ENCODE results near the gene CTXND1.
A peak's percentile ranks its signal among the peaks of the same experiment; 100 is the strongest.

The CTXND1 gene

GRCh38 chr15:80155001-80155377 is 97.0 kb downstream of the CTXND1 start:
- TF ChIP-seq SPI1 (IDR thresholded peaks at IDR 0.05; ENCODE audit: borderline replicate concordance, low read depth): no peak
- Histone ChIP-seq H3K27ac (replicated peaks) (no peak overlapping the region; the same call in 1 of the 2 replicates), H3K27me3 (ENCODE audit: insufficient read depth, poor library complexity, severe bottlenecking) (no peaks in the 10 kb centered on the region), H3K4me3 (replicated peaks; ENCODE audit: insufficient read depth, low read length) (no peak overlapping the region)
- no peak for DNase-seq (ENCODE audit: low read depth in 1 of 2, low spot score in 1 of 2)

DNA sequence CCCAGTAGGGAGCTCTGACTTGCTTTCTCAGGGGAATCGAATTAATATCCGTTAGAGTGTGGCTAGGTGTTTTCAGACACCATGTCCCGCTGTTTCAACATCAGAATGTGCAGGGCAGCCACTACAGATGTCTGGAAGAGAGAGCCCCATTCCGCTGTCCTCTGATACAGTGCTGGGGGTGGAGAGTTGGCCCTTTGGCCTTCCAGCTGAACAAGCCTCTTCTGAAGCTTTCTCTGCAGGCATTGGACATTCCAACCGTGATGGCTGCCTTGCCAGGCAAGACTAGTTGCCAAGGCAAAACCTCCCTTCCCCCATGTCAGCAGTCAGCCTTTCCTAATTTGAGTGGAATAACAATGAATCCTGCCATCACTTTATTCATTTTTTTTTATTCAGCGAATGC is 97.7 kb downstream of the CTXND1 start:
- Histone ChIP-seq H3K27ac (replicated peaks) (peak overlapping the region; percentile 83), H3K27me3 (ENCODE audit: insufficient read depth, poor library complexity, severe bottlenecking) (no peaks in the 10 kb centered on the region), H3K4me3 (replicated peaks; ENCODE audit: insufficient read depth, low read length) (peak overlapping the region; percentile 79)
- no peak for TF ChIP-seq GABPA (IDR thresholded peaks at IDR 0.05; ENCODE audit: low read depth)
- TF ChIP-seq REST (IDR thresholded peaks at IDR 0.05; ENCODE audit: insufficient replicate concordance, low read depth): peak; percentile 24
- DNase-seq (ENCODE audit: low read depth in 1 of 2, low spot score in 1 of 2): no peak

GRCh38 chr15:80153900-80154299 is 98.1 kb downstream of the CTXND1 start:
- Histone ChIP-seq H3K27ac (replicated peaks) (peak overlapping the region; percentile 83), H3K4me3 (replicated peaks; ENCODE audit: insufficient read depth, low read length) (peak overlapping the region; percentile 79), H3K27me3 (ENCODE audit: insufficient read depth, poor library complexity, severe bottlenecking) (no peaks in the 10 kb centered on the region)
- DNase-seq (ENCODE audit: low read depth in 1 of 2, low spot score in 1 of 2): no peak
- TF ChIP-seq SPI1 (IDR thresholded peaks at IDR 0.05; ENCODE audit: borderline replicate concordance, low read depth): no peak
- TF ChIP-seq, protein P1, sequence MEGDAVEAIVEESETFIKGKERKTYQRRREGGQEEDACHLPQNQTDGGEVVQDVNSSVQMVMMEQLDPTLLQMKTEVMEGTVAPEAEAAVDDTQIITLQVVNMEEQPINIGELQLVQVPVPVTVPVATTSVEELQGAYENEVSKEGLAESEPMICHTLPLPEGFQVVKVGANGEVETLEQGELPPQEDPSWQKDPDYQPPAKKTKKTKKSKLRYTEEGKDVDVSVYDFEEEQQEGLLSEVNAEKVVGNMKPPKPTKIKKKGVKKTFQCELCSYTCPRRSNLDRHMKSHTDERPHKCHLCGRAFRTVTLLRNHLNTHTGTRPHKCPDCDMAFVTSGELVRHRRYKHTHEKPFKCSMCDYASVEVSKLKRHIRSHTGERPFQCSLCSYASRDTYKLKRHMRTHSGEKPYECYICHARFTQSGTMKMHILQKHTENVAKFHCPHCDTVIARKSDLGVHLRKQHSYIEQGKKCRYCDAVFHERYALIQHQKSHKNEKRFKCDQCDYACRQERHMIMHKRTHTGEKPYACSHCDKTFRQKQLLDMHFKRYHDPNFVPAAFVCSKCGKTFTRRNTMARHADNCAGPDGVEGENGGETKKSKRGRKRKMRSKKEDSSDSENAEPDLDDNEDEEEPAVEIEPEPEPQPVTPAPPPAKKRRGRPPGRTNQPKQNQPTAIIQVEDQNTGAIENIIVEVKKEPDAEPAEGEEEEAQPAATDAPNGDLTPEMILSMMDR (IDR thresholded peaks at IDR 0.05; ENCODE audit: insufficient read depth, low read length): no peak
- no peak for TF ChIP-seq GABPA (IDR thresholded peaks at IDR 0.05; ENCODE audit: low read depth)
- TF ChIP-seq POLR2AphosphoS5 (IDR thresholded peaks at IDR 0.05; ENCODE audit: low read depth): no peak
- no peak for TF ChIP-seq REST (IDR thresholded peaks at IDR 0.05; ENCODE audit: insufficient replicate concordance, low read depth)

GRCh38 chr15:80152896-80153876 is 98.8 kb downstream of the CTXND1 start, which contains the start of gene FAH:
Gene FAH, plus strand, starts transcription at chr15:80152999. Its CDS starts 56 bp downstream, at chr15:80153055.
- H3K27ac ChIP-seq (replicated peaks): peak within 1 kb of the TSS; percentile 83
- DNase-seq (ENCODE audit: low read depth in 1 of 2, low spot score in 1 of 2): peak; percentile 68 to 79

More at GRCh38 chr15:80152896-80153876, 98.8 kb downstream of the CTXND1 start, which contains the start of gene FAH:
- no peaks in the 10 kb centered on the region for H3K27me3 ChIP-seq (ENCODE audit: insufficient read depth, poor library complexity, severe bottlenecking)
- peak within 1 kb of the TSS; percentile 79 for H3K4me3 ChIP-seq (replicated peaks; ENCODE audit: insufficient read depth, low read length)
- 0 out of 2 replicates have a peak, but pooled peaks have one; percentile 33 for TF ChIP-seq POLR2AphosphoS5 (IDR thresholded peaks at IDR 0.05; ENCODE audit: low read depth)
- TF ChIP-seq, protein P1 (IDR thresholded peaks at IDR 0.05; ENCODE audit: insufficient read depth, low read length): no peak

All from HL-60 (cell line).